HEK293 (cell line): ENCODE results near the gene SIGLEC1.

Experiments used
- CTCF ChIP-seq: fragments of 450-650 bp; formaldehyde crosslinking; IDR thresholded peaks from 2 replicates; pipeline ENCODE4 v1.5.1; 2016; ENCODE audit warnings: missing biosample characterization, missing genetic modification characterization
- ZNF350 ChIP-seq: fragments of 450-650 bp; formaldehyde crosslinking; IDR thresholded peaks from 2 replicates; pipeline ENCODE4 v1.5.0; 2017; ENCODE audit warnings: missing biosample characterization, mild to moderate bottlenecking, missing genetic modification characterization
- ZNF768 ChIP-seq: fragments of 450-650 bp; formaldehyde crosslinking; IDR thresholded peaks from 2 replicates; pipeline ENCODE4 v1.5.1; 2018; ENCODE audit warnings: missing biosample characterization, mild to moderate bottlenecking, missing genetic modification characterization

GRCh38 chr20:3757268-3757667 lies 44.9 kb upstream of the SIGLEC1 start:
- TF ChIP-seq ZNF768 (tag by site-specific recombination): no peak
- no peak for TF ChIP-seq CTCF (tag by site-specific recombination)
- no peak for TF ChIP-seq ZNF350
